ENCODE measurements around the gene WSB1. TPM values are rescaled to one million over a fixed set of nuclear protein-coding genes. Genes with fewer than 3 reads are reported as not detected.

Gene WSB1
- total and polyA plus RNA-seq, 2 of the 8 experiments (the other 6 are each of a cell fraction or from before 2014, with no cell fraction given) = 113 to 140 TPM

DNA sequence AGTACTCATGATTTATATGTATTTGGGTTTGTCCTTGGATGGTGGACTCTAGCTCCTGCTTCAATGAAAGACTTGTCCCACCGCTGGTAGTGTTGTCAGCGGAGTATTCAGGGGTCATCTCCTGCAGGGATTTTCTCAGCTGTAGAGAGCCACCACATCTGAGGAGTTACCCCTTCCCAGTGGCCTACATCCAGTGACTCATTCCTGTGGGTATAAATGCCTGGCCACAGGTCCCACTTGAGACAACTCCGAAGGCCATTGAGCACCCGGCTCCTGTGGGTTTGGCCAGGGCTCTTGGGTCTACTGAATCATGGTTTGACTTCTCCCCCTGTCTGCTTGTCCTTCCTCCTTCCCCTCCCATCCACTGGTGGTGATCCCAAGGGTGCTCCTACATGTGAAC is 34.6 kb upstream of the WSB1 start:
- Histone ChIP-seq H3K79me2 (ENCODE audit: control insufficient read depth in 1 of 2, insufficient read depth in 2 of 2, low read length in 2 of 2) (no peaks in the 10 kb centered on the region), H4K91ac (replicated peaks; ENCODE audit: insufficient read length, low read length) (no peak overlapping the region), H3K4me1 (replicated peaks in 1 of 4; ENCODE audit: control insufficient read depth in 3 of 4, insufficient read depth in 4 of 4, low read length in 3 of 4) (no peaks in the 10 kb centered on the region), H2BK5ac (ENCODE audit: low read depth, low read length) (no peak overlapping the region), H3K4ac (replicated peaks; ENCODE audit: insufficient read length, low read depth, low read length) (no peak overlapping the region), H2BK20ac (ENCODE audit: low read length) (no peak overlapping the region), H2BK12ac (ENCODE audit: low read depth, low read length) (no peak overlapping the region), H2AK5ac (ENCODE audit: low read depth, low read length) (no peak overlapping the region), H3K4me2 (ENCODE audit: insufficient read depth in 1 of 2, low read depth in 2 of 2, low read length in 2 of 2) (no peak overlapping the region), H2BK120ac (replicated peaks; ENCODE audit: low read depth, low read length) (no peak overlapping the region), H3K23ac (ENCODE audit: insufficient read length) (no peak overlapping the region), H4K8ac (ENCODE audit: extremely low read depth, insufficient read depth, low read length) (no peak overlapping the region), H3K9ac (replicated peaks in 1 of 4; ENCODE audit: extremely low read depth in 1 of 4, low read depth in 3 of 4, low read length in 3 of 4) (no peak overlapping the region), H3K36me3 (ENCODE audit: control insufficient read depth in 2 of 4, insufficient read depth in 4 of 4, low read length in 3 of 4) (no peaks in the 10 kb centered on the region; a peak in 1 of 8 replicates), H3K14ac (ENCODE audit: insufficient read length) (no peak overlapping the region), H4K5ac (ENCODE audit: insufficient read length, low read depth, low read length) (no peak overlapping the region), H3K18ac (ENCODE audit: extremely low read depth, low read length) (no peak overlapping the region), H2BK15ac (ENCODE audit: low read length) (no peak overlapping the region), H4K20me1 (replicated peaks in 1 of 2; ENCODE audit: control insufficient read depth in 1 of 2, insufficient read depth in 2 of 2, low read length in 2 of 2) (no peaks in the 10 kb centered on the region), H3K27me3 (replicated peaks in 1 of 4; ENCODE audit: control insufficient read depth in 3 of 4, extremely low read depth in 1 of 4, insufficient read depth in 3 of 4, low read length in 3 of 4) (no peaks in the 10 kb centered on the region), H3K79me1 (ENCODE audit: low read depth, low read length) (no peaks in the 10 kb centered on the region), H3K4me3 (ENCODE audit: extremely low read depth in 1 of 4, insufficient read depth in 2 of 4, low read depth in 3 of 4, low read length in 4 of 4) (no peak overlapping the region), H3K9me3 (ENCODE audit: insufficient read depth in 2 of 2, low read depth in 1 of 2, low read length in 1 of 2) (no peaks in the 10 kb centered on the region), H3K27ac (ENCODE audit: low read depth, low read length) (no peak overlapping the region), H3K56ac (replicated peaks; ENCODE audit: insufficient read length, low read depth, low read length) (no peak overlapping the region), H3K23me2 (ENCODE audit: low read depth, low read length) (no peaks in the 10 kb centered on the region), H2AFZ (ENCODE audit: low read length) (no peak overlapping the region; the same call in 1 of the 2 replicates)
- WGBS, 2 experiments (ENCODE audit: extremely low coverage in 1 of 2, insufficient coverage in 1 of 2, insufficient read length in 1 of 2, insufficient replicate concordance in 2 of 2, low coverage in 1 of 2, low lambda C conversion rate in 2 of 2, missing lambda C conversion rate in 1 of 2) = 95% methylated on average over 4 of the region's 4 CpGs; no CpG with 5 or more reads in 1 of the 2 experiments
- ChIA-PET CTCF (ENCODE audit: partially characterized antibody) (interaction anchor here (1.4 kb wide), 1 partner anchor 37 kb away, joined by 3 read pairs; no protein-coding TSS in a partner anchor), POLR2A (ENCODE audit: partially characterized antibody) (interaction anchor here (2.3 kb wide), 1 partner anchor 35 kb away, joined by 10 read pairs; the partner anchor contains the start of gene WSB1)
- FAIRE-seq = no peak
- no peak for DNase-seq (ENCODE audit: low read depth in 1 of 2, low spot score in 2 of 2)
- no peak for TF ChIP-seq PHF8 (conservative IDR thresholded peaks at IDR 0.05; ENCODE audit: low read depth, low read length)
- no peak for TF ChIP-seq CTBP2 (IDR thresholded peaks at IDR 0.05; ENCODE audit: borderline replicate concordance, insufficient read depth, insufficient read length, low read length)
- no peak for TF ChIP-seq HDAC2 (IDR thresholded peaks at IDR 0.05; ENCODE audit: borderline replicate concordance in 1 of 2, low read depth in 2 of 2, low read length in 2 of 2)
- no peak for TF ChIP-seq MAFK (IDR thresholded peaks at IDR 0.05; ENCODE audit: low read depth, low read length)
- no peak for TF ChIP-seq NANOG (IDR thresholded peaks at IDR 0.05; ENCODE audit: insufficient read depth, low read depth, low read length, poor library complexity, severe bottlenecking)
- TF ChIP-seq SIX5 (IDR thresholded peaks at IDR 0.05; ENCODE audit: low read depth, low read length) = no peak
- TF ChIP-seq RAD21 (IDR thresholded peaks at IDR 0.05 in 1 of 2, conservative IDR thresholded peaks at IDR 0.05 in 1 of 2; ENCODE audit: low read depth in 2 of 2, low read length in 2 of 2) = no peak
- no peak for TF ChIP-seq BCL11A (IDR thresholded peaks at IDR 0.05; ENCODE audit: low read depth in 2 of 2, low read length in 2 of 2)
- TF ChIP-seq CEBPB (IDR thresholded peaks at IDR 0.05; ENCODE audit: low read depth, low read length) = no peak
- TF ChIP-seq SUZ12 (IDR thresholded peaks at IDR 0.05; ENCODE audit: low read length) = no peak
- TF ChIP-seq, protein P1, sequence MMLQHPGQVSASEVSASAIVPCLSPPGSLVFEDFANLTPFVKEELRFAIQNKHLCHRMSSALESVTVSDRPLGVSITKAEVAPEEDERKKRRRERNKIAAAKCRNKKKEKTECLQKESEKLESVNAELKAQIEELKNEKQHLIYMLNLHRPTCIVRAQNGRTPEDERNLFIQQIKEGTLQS (IDR thresholded peaks at IDR 0.05; ENCODE audit: insufficient read depth, low read depth, low read length) = no peak
- no peak for TF ChIP-seq RXRA (IDR thresholded peaks at IDR 0.05; ENCODE audit: insufficient read depth, low read depth, low read length)

All from H1 (cell line).